Gastrocnemius medialis (tissue), 4 donors: ENCODE measurements around the gene LDLRAD4.
"Not testable (repeated sequence)": the region's sequence is repeated elsewhere in the genome, so short reads cannot be mapped to it uniquely, and the experiment has no call there.

Experiments
- POLR2A ChIP-seq, 2 donors: fragments of 450-650 bp; IDR thresholded peaks; one replicate each; pipeline ENCODE4 v1.6.1; 2017; ENCODE audit warnings: antibody characterized with exemption in 2 of 2, mild to moderate bottlenecking in 2 of 2, moderate library complexity in 2 of 2
- TF ChIP-seq, protein P1 (sequence below), 5 experiments: fragments of 450-650 bp in 3 of 5; fragments of 200-600 bp in 2 of 5; sonication (generic) in 2 of 5; IDR thresholded peaks in 4 of 5; conservative IDR thresholded peaks in 1 of 5; 1 replicate in 4 of 5; 2 replicates in 1 of 5; pipeline ENCODE4 v1.5.1; 2016 to 2019; ENCODE audit warnings: antibody characterized with exemption in 5 of 5, mild to moderate bottlenecking in 3 of 5, moderate library complexity in 3 of 5

DNA sequence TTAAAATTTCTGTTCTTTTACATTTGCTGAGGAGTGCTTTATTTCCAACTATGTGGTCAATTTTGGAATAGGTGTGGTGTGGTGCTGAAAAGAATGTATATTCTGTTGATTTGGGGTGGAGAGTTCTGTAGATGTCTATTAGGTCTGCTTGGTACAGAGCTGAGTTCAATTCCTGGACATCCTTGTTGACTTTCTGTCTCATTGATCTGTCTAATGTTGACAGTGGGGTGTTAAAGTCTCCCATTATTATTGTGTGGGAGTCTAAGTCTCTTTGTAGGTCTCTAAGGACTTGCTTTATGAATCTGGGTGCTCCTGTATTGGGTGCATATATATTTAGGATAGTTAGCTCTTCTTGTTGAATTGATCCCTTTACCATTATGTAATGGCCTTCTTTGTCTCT lies 127.9 kb downstream of the LDLRAD4 start:
- TF ChIP-seq, protein P1, sequence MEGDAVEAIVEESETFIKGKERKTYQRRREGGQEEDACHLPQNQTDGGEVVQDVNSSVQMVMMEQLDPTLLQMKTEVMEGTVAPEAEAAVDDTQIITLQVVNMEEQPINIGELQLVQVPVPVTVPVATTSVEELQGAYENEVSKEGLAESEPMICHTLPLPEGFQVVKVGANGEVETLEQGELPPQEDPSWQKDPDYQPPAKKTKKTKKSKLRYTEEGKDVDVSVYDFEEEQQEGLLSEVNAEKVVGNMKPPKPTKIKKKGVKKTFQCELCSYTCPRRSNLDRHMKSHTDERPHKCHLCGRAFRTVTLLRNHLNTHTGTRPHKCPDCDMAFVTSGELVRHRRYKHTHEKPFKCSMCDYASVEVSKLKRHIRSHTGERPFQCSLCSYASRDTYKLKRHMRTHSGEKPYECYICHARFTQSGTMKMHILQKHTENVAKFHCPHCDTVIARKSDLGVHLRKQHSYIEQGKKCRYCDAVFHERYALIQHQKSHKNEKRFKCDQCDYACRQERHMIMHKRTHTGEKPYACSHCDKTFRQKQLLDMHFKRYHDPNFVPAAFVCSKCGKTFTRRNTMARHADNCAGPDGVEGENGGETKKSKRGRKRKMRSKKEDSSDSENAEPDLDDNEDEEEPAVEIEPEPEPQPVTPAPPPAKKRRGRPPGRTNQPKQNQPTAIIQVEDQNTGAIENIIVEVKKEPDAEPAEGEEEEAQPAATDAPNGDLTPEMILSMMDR (IDR thresholded peaks at IDR 0.05 in 4 of 5, conservative IDR thresholded peaks at IDR 0.05 in 1 of 5) = not testable (repeated sequence)
- not testable (repeated sequence) for TF ChIP-seq POLR2A (IDR thresholded peaks at IDR 0.05)
